SU-DHL-6 (cell line): ENCODE measurements around the gene STARD7.

ENCODE experiments used
- H2AFZ ChIP-seq: fragments of 200-600 bp; sonication (generic); 2 replicates; pipeline ENCODE4 v1.6.1; 2014; ENCODE audit warnings: low read depth, mild to moderate bottlenecking, moderate library complexity, mixed read lengths, antibody characterized with exemption, low read length; ENCODE audit not compliant: severe bottlenecking
- H3F3A ChIP-seq: fragments of 200-600 bp; shearing (Covaris generic); 2 replicates; pipeline ENCODE4 v1.6.0; 2016; ENCODE audit warnings: antibody characterized with exemption, mild to moderate bottlenecking; ENCODE audit not compliant: insufficient read depth
- H3K27ac ChIP-seq: fragments of 200-600 bp; sonication (generic); 2 replicates; pipeline ENCODE4 v1.5.1; 2016; ENCODE audit warnings: low read depth, mild to moderate bottlenecking, low read length, moderate library complexity, mixed read lengths
- H3K27me3 ChIP-seq: fragments of 200-600 bp; sonication (generic), shearing (Covaris generic); 2 replicates; pipeline ENCODE4 v1.6.0; 2014; ENCODE audit warnings: mild to moderate bottlenecking, low read length
- H3K36me3 ChIP-seq: fragments of 200-600 bp; sonication (generic); 2 replicates; pipeline ENCODE4 v1.6.1; 2014; ENCODE audit warnings: mild to moderate bottlenecking, low read length, mixed read lengths
- H3K4me2 ChIP-seq: fragments of 300-600, 200-600 bp; shearing (Covaris generic), sonication (generic); 2 replicates; pipeline ENCODE4 v1.6.0; 2014; ENCODE audit warnings: low read length, low read depth, mild to moderate bottlenecking; ENCODE audit not compliant: poor library complexity, severe bottlenecking
- H3K4me3 ChIP-seq: fragments of 200-600 bp; sonication (generic); 2 replicates; pipeline ENCODE4 v1.5.1; 2014; ENCODE audit warnings: antibody characterized with exemption, low read length, mild to moderate bottlenecking, mixed read lengths; ENCODE audit not compliant: insufficient read depth, poor library complexity, severe bottlenecking
- H3K79me2 ChIP-seq: fragments of 200-600 bp; sonication (generic); 2 replicates; pipeline ENCODE4 v1.6.1; 2014; ENCODE audit warnings: mild to moderate bottlenecking, low read length, moderate library complexity; ENCODE audit not compliant: insufficient read depth
- H3K9ac ChIP-seq: fragments of 200-600 bp; sonication (generic); 2 replicates; pipeline ENCODE4 v1.7.0; 2014; ENCODE audit warnings: mild to moderate bottlenecking, low read length
- H3K9me2 ChIP-seq: fragments of 200-600 bp; sonication (generic); replicated peaks from 2 replicates; pipeline ENCODE4 v1.6.1; 2014; ENCODE audit warnings: low read length; ENCODE audit not compliant: insufficient read depth
- H3K9me3 ChIP-seq: fragments of 200-600 bp; sonication (generic); 2 replicates; pipeline ENCODE4 v1.6.1; 2014; ENCODE audit warnings: low read length, mixed read lengths; ENCODE audit not compliant: insufficient read depth
- H4K20me1 ChIP-seq: fragments of 200-600 bp; sonication (generic); 2 replicates; pipeline ENCODE4 v1.6.1; 2014; ENCODE audit warnings: low read depth, mild to moderate bottlenecking, antibody characterized with exemption, low read length, moderate library complexity, mixed read lengths
- CTCF ChIP-seq: fragments of 200-600 bp; sonication (generic); IDR thresholded peaks from one replicate; pipeline ENCODE4 v1.5.1; 2017; ENCODE audit warnings: antibody characterized with exemption, mild to moderate bottlenecking, low read length, moderate library complexity; ENCODE audit not compliant: insufficient read depth, poor library complexity, severe bottlenecking
- EZH2phosphoT487 ChIP-seq: fragments of 200-600 bp; sonication (generic), shearing (Covaris generic); conservative IDR thresholded peaks from 2 replicates; pipeline ENCODE4 v1.6.1; 2018; ENCODE audit warnings: mild to moderate bottlenecking, antibody characterized with exemption, low read length, moderate library complexity, mixed read lengths

Gene STARD7

GRCh38 chr2:96146153-96146880 lies 62.3 kb downstream of the STARD7 start:
- Histone ChIP-seq H3F3A (peaks cover 52% of the 10 kb centered on the region), H3K9me2 (no peaks in the 10 kb centered on the region), H3K9me3 (no peaks in the 10 kb centered on the region), H3K27me3 (no peaks in the 10 kb centered on the region), H3K9ac (peak overlapping the region; percentile 98), H3K4me2 (peak overlapping the region; percentile 90), H3K79me2 (peaks cover 22% of the 10 kb centered on the region), H3K27ac (peak overlapping the region; percentile 98), H4K20me1 (peaks cover 11% of the 10 kb centered on the region; the same call in 1 of the 2 replicates), H3K36me3 (peaks cover 10% of the 10 kb centered on the region), H3K4me3 (peak overlapping the region; percentile 41), H2AFZ (no peak overlapping the region)
- no peak for TF ChIP-seq EZH2phosphoT487
- TF ChIP-seq CTCF = no peak

GRCh38 chr2:96145848-96146152 lies 62.8 kb downstream of the STARD7 start:
- Histone ChIP-seq H3K9ac (peak overlapping the region; percentile 98), H2AFZ (no peak overlapping the region)

GRCh38 chr2:96145036-96145847 lies 63.4 kb downstream of the STARD7 start, which contains the start of gene DUSP2:
DUSP2 (minus strand) TSS chr2:96145440; CDS start chr2:96145354, 86 bp downstream.
- no peaks in the 10 kb centered on the region for H3K9me3 ChIP-seq
- no peaks in the 10 kb centered on the region for H3K9me2 ChIP-seq
- peaks cover 10% of the 10 kb centered on the region for H3K36me3 ChIP-seq
- H3K4me3 ChIP-seq = peak within 1 kb of the TSS; percentile 87
- TF ChIP-seq EZH2phosphoT487 (no peak), CTCF (no peak)
- H3F3A ChIP-seq = peaks cover 56% of the 10 kb centered on the region
- peaks cover 22% of the 10 kb centered on the region for H3K79me2 ChIP-seq
- peak within 1 kb of the TSS; percentile 98 for H3K27ac ChIP-seq
- no peak within 1 kb of the TSS for H2AFZ ChIP-seq
- H4K20me1 ChIP-seq = peaks cover 11% of the 10 kb centered on the region; the same call in 1 of the 2 replicates
- peak within 1 kb of the TSS; percentile 90 for H3K4me2 ChIP-seq
- peak within 1 kb of the TSS; percentile 98 for H3K9ac ChIP-seq
- no peaks in the 10 kb centered on the region for H3K27me3 ChIP-seq

More at GRCh38 chr2:96145848-96146152, 62.8 kb downstream of the STARD7 start:
- Histone ChIP-seq H3K9me2 (no peaks in the 10 kb centered on the region), H3K27ac (peak overlapping the region; percentile 98), H3K36me3 (peaks cover 10% of the 10 kb centered on the region), H3K4me3 (peak overlapping the region; percentile 41), H3K4me2 (peak overlapping the region; percentile 90), H3K9me3 (no peaks in the 10 kb centered on the region), H3F3A (peaks cover 52% of the 10 kb centered on the region), H4K20me1 (peaks cover 11% of the 10 kb centered on the region; the same call in 1 of the 2 replicates), H3K27me3 (no peaks in the 10 kb centered on the region), H3K79me2 (peaks cover 22% of the 10 kb centered on the region)
- TF ChIP-seq CTCF = no peak
